ENCODE data around the gene DAPK1.

Gene DAPK1

GRCh38 chr9:87607859-87608258 lies 110.2 kb downstream of the DAPK1 start:
- Histone ChIP-seq H3K36me3 (ENCODE audit: control insufficient read depth in 1 of 2, insufficient read depth in 2 of 2, low read length in 2 of 2) (peaks cover 5 to 6% of the 10 kb centered on the region in 2 experiments), H3K79me1 (ENCODE audit: low read length) (peaks cover 3% of the 10 kb centered on the region), H4K8ac (ENCODE audit: low read depth, low read length) (no peak overlapping the region), H3K79me2 (ENCODE audit: control insufficient read depth, insufficient read depth, low read length, poor library complexity) (no peaks in the 10 kb centered on the region), H2AK5ac (ENCODE audit: low read length) (no peak overlapping the region), H3K27me3 (ENCODE audit: insufficient read depth, low read length) (no peaks in the 10 kb centered on the region), H3K4me2 (ENCODE audit: low read length) (no peak overlapping the region), H2BK5ac (ENCODE audit: low read depth, low read length, poor library complexity) (no peak overlapping the region), H2BK12ac (ENCODE audit: low read length) (no peak overlapping the region), H3K4me3 (ENCODE audit: low read depth, low read length) (no peak overlapping the region), H3K14ac (ENCODE audit: low read length) (no peak overlapping the region), H3K4me1 (ENCODE audit: control insufficient read depth in 1 of 2, insufficient read depth in 2 of 2, low read length in 2 of 2) (peaks cover 7 to 20% of the 10 kb centered on the region in 2 experiments), H3K23ac (ENCODE audit: low read length) (no peak overlapping the region), H2BK120ac (ENCODE audit: insufficient read depth, low read length, poor library complexity) (peak overlapping the region; percentile 17), H3K9ac (ENCODE audit: low read length) (no peak overlapping the region), H4K12ac (ENCODE audit: low read depth, low read length) (no peak overlapping the region), H3K4ac (ENCODE audit: low read depth, low read length) (no peak overlapping the region), H3K18ac (ENCODE audit: low read length) (no peak overlapping the region), H4K91ac (ENCODE audit: low read depth, low read length) (no peak overlapping the region), H3K27ac (ENCODE audit: low read depth, low read length) (no peak overlapping the region), H2AFZ (ENCODE audit: insufficient read depth, low read length, poor library complexity) (no peak overlapping the region), H3K9me3 (ENCODE audit: insufficient read depth, low read depth, low read length) (no peaks in the 10 kb centered on the region)
- no CpG with 5 or more reads among the region's 3 CpGs for WGBS (ENCODE audit: extremely low coverage, insufficient coverage, insufficient read length)
- no peak for DNase-seq

- Histone ChIP-seq H3K9me3 (ENCODE audit: insufficient read depth, low read depth, low read length) (no peaks in the 10 kb centered on the region), H2BK12ac (ENCODE audit: low read length) (no peak overlapping the region), H2BK120ac (ENCODE audit: insufficient read depth, low read length, poor library complexity) (no peak overlapping the region), H2BK5ac (ENCODE audit: low read depth, low read length, poor library complexity) (no peak overlapping the region), H2AK5ac (ENCODE audit: low read length) (no peak overlapping the region), H4K12ac (ENCODE audit: low read depth, low read length) (no peak overlapping the region), H3K4me2 (ENCODE audit: low read length) (no peak overlapping the region), H3K36me3 (ENCODE audit: control insufficient read depth in 1 of 2, insufficient read depth in 2 of 2, low read length in 2 of 2) (peaks cover 5 to 6% of the 10 kb centered on the region in 2 experiments), H3K4me3 (ENCODE audit: low read depth, low read length) (no peak overlapping the region), H3K79me1 (ENCODE audit: low read length) (peaks cover 3% of the 10 kb centered on the region), H4K91ac (ENCODE audit: low read depth, low read length) (no peak overlapping the region), H3K4ac (ENCODE audit: low read depth, low read length) (no peak overlapping the region), H4K8ac (ENCODE audit: low read depth, low read length) (no peak overlapping the region), H3K18ac (ENCODE audit: low read length) (no peak overlapping the region), H3K27ac (ENCODE audit: low read depth, low read length) (no peak overlapping the region), H3K79me2 (ENCODE audit: control insufficient read depth, insufficient read depth, low read length, poor library complexity) (no peaks in the 10 kb centered on the region), H3K9ac (ENCODE audit: low read length) (no peak overlapping the region), H2AFZ (ENCODE audit: insufficient read depth, low read length, poor library complexity) (no peak overlapping the region), H3K14ac (ENCODE audit: low read length) (no peak overlapping the region), H3K27me3 (ENCODE audit: insufficient read depth, low read length) (no peaks in the 10 kb centered on the region), H3K23ac (ENCODE audit: low read length) (no peak overlapping the region), H3K4me1 (ENCODE audit: control insufficient read depth in 1 of 2, insufficient read depth in 2 of 2, low read length in 2 of 2) (peaks cover 7 to 20% of the 10 kb centered on the region in 2 experiments)
- WGBS (ENCODE audit: extremely low coverage, insufficient coverage, insufficient read length): no CpG with 5 or more reads among the region's 11 CpGs
- DNase-seq: no peak
These were observed 111.3 kb downstream of the DAPK1 start for GRCh38 chr9:87609002-87609401.

- Histone ChIP-seq H2BK120ac (ENCODE audit: insufficient read depth, low read length, poor library complexity) (peak overlapping the region; percentile 4), H2BK5ac (ENCODE audit: low read depth, low read length, poor library complexity) (no peak overlapping the region), H3K27ac (ENCODE audit: low read depth, low read length) (peak overlapping the region; percentile 66), H3K9ac (ENCODE audit: low read length) (no peak overlapping the region), H2AK5ac (ENCODE audit: low read length) (no peak overlapping the region), H3K4ac (ENCODE audit: low read depth, low read length) (no peak overlapping the region), H2AFZ (ENCODE audit: insufficient read depth, low read length, poor library complexity) (no peak overlapping the region), H3K9me3 (ENCODE audit: insufficient read depth, low read depth, low read length) (no peaks in the 10 kb centered on the region), H3K79me2 (ENCODE audit: control insufficient read depth, insufficient read depth, low read length, poor library complexity) (no peaks in the 10 kb centered on the region), H3K4me1 (ENCODE audit: control insufficient read depth in 1 of 2, insufficient read depth in 2 of 2, low read length in 2 of 2) (peaks cover 7 to 20% of the 10 kb centered on the region in 2 experiments), H3K14ac (ENCODE audit: low read length) (no peak overlapping the region), H3K4me2 (ENCODE audit: low read length) (no peak overlapping the region), H3K36me3 (ENCODE audit: control insufficient read depth in 1 of 2, insufficient read depth in 2 of 2, low read length in 2 of 2) (peaks cover 5 to 6% of the 10 kb centered on the region in 2 experiments), H4K12ac (ENCODE audit: low read depth, low read length) (no peak overlapping the region), H2BK12ac (ENCODE audit: low read length) (no peak overlapping the region), H3K27me3 (ENCODE audit: insufficient read depth, low read length) (no peaks in the 10 kb centered on the region), H3K79me1 (ENCODE audit: low read length) (peaks cover 3% of the 10 kb centered on the region), H4K8ac (ENCODE audit: low read depth, low read length) (no peak overlapping the region), H3K18ac (ENCODE audit: low read length) (no peak overlapping the region), H3K23ac (ENCODE audit: low read length) (no peak overlapping the region), H4K91ac (ENCODE audit: low read depth, low read length) (no peak overlapping the region), H3K4me3 (ENCODE audit: low read depth, low read length) (no peak overlapping the region)
- no CpG with 5 or more reads among the region's 5 CpGs for WGBS (ENCODE audit: extremely low coverage, insufficient coverage, insufficient read length)
- DNase-seq: no peak
These were observed 111.8 kb downstream of the DAPK1 start for GRCh38 chr9:87609486-87609885.

- Histone ChIP-seq H3K18ac (ENCODE audit: low read length) (no peak overlapping the region), H3K27me3 (ENCODE audit: insufficient read depth, low read length) (no peaks in the 10 kb centered on the region), H3K9me3 (ENCODE audit: insufficient read depth, low read depth, low read length) (no peaks in the 10 kb centered on the region), H2BK5ac (ENCODE audit: low read depth, low read length, poor library complexity) (no peak overlapping the region), H3K79me1 (ENCODE audit: low read length) (peaks cover 3% of the 10 kb centered on the region), H4K12ac (ENCODE audit: low read depth, low read length) (no peak overlapping the region), H3K23ac (ENCODE audit: low read length) (no peak overlapping the region), H3K4me3 (ENCODE audit: low read depth, low read length) (no peak overlapping the region), H3K14ac (ENCODE audit: low read length) (no peak overlapping the region), H3K79me2 (ENCODE audit: control insufficient read depth, insufficient read depth, low read length, poor library complexity) (no peaks in the 10 kb centered on the region), H2AK5ac (ENCODE audit: low read length) (no peak overlapping the region), H3K9ac (ENCODE audit: low read length) (no peak overlapping the region), H3K36me3 (ENCODE audit: control insufficient read depth in 1 of 2, insufficient read depth in 2 of 2, low read length in 2 of 2) (no peaks in the 10 kb centered on the region), H3K27ac (ENCODE audit: low read depth, low read length) (peak overlapping the region; percentile 66), H3K4me2 (ENCODE audit: low read length) (no peak overlapping the region), H2BK120ac (ENCODE audit: insufficient read depth, low read length, poor library complexity) (no peak overlapping the region), H3K4me1 (ENCODE audit: control insufficient read depth in 1 of 2, insufficient read depth in 2 of 2, low read length in 2 of 2) (peaks cover 7 to 21% of the 10 kb centered on the region in 2 experiments), H2BK12ac (ENCODE audit: low read length) (no peak overlapping the region), H3K4ac (ENCODE audit: low read depth, low read length) (no peak overlapping the region), H4K8ac (ENCODE audit: low read depth, low read length) (no peak overlapping the region), H2AFZ (ENCODE audit: insufficient read depth, low read length, poor library complexity) (no peak overlapping the region), H4K91ac (ENCODE audit: low read depth, low read length) (no peak overlapping the region)
- WGBS (ENCODE audit: extremely low coverage, insufficient coverage, insufficient read length): no CpG with 5 or more reads among the region's 12 CpGs
- DNase-seq: peak in 1 of 2 donors; percentile 41
These were observed 112.8 kb downstream of the DAPK1 start for GRCh38 chr9:87610200-87611155.

All from trophoblast cell (in vitro differentiated cells and primary cell).